Keratinocyte (primary cell): ENCODE measurements around the gene CYP4A11.

Source experiments
- EZH2 ChIP-seq: IDR thresholded peaks from one replicate; pipeline ENCODE4 v1.6.1; 2012; ENCODE audit warnings: inconsistent platforms, mild to moderate bottlenecking, low read length, moderate library complexity
- TF ChIP-seq, protein P1 (sequence below), 3 experiments: IDR thresholded peaks in 1 of 3; conservative IDR thresholded peaks in 1 of 3; optimal IDR thresholded peaks in 1 of 3; 2 replicates in 2 of 3; 3 replicates in 1 of 3; pipeline versions ENCODE3 to v1.5.1; 2011; ENCODE audit warnings: low read length in 3 of 3, mild to moderate bottlenecking in 3 of 3, moderate library complexity in 2 of 3, control low read depth in 1 of 3, inconsistent platforms in 1 of 3; ENCODE audit not compliant: insufficient read depth in 2 of 3; ENCODE audit errors: extremely low read depth in 1 of 3

DNA sequence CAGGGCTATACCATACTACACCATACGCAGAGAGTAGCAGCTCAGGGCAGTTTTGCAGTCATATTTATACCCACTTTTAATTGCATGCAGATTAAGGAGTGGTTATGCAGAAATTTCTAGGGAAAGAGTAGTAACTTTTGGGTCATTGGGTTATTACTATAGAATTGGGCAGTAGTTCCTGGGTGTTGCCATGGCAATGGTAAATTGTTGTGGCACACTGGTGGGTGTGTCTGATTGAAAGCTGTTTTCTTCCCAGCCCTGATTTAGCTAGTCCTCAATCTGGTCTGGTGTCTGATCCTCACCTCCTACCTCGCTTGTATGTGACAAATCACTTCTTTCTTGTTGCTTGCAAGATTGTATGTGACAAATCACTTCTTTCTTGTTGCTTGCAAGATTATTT lies 30.5 kb downstream of the CYP4A11 start:
- TF ChIP-seq, protein P1, sequence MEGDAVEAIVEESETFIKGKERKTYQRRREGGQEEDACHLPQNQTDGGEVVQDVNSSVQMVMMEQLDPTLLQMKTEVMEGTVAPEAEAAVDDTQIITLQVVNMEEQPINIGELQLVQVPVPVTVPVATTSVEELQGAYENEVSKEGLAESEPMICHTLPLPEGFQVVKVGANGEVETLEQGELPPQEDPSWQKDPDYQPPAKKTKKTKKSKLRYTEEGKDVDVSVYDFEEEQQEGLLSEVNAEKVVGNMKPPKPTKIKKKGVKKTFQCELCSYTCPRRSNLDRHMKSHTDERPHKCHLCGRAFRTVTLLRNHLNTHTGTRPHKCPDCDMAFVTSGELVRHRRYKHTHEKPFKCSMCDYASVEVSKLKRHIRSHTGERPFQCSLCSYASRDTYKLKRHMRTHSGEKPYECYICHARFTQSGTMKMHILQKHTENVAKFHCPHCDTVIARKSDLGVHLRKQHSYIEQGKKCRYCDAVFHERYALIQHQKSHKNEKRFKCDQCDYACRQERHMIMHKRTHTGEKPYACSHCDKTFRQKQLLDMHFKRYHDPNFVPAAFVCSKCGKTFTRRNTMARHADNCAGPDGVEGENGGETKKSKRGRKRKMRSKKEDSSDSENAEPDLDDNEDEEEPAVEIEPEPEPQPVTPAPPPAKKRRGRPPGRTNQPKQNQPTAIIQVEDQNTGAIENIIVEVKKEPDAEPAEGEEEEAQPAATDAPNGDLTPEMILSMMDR (optimal IDR thresholded peaks at IDR 0.05 in 1 of 3, IDR thresholded peaks at IDR 0.05 in 1 of 3, conservative IDR thresholded peaks at IDR 0.05 in 1 of 3; ENCODE audit: extremely low read depth in 1 of 3, insufficient read depth in 2 of 3, low read length in 3 of 3): no peak
- no peak for TF ChIP-seq EZH2
